IMR-90 (cell line): ENCODE measurements around the gene CNOT3. TPM values are rescaled to one million over a fixed set of nuclear protein-coding genes. Genes with fewer than 3 reads are reported as not detected.

Experiments used
- ATAC-seq: fragments of 200-7000 bp; cut with Tn5 transposase; 2 replicates; pipeline ENCODE4 v1.9.1; 2020; ENCODE audit warnings: low read depth, mild to moderate bottlenecking, moderate library complexity
- BruUV-seq: library from RNA; stranded (reverse); fragments of 400-500 nt; replicated peaks from 2 replicates; lab custom pipeline; 2021; lab: Mats Ljungman, UMichigan
- CTCF ChIA-PET: fragments of 300-600 bp; formaldehyde crosslinking; extraction: SDS; loops from one replicate; lab custom pipeline; 2021; ENCODE audit warnings: antibody characterized with exemption; lab: Yijun Ruan, JAX
- POLR2A ChIA-PET: fragments of 300-600 bp; sonication (Branson Sonifier 250); formaldehyde crosslinking; loops from one replicate; lab custom pipeline; 2022; ENCODE audit warnings: antibody characterized with exemption; ENCODE audit not compliant: unreplicated experiment; lab: Charles Lee
- DNase-seq: peaks from one replicate; pipeline ENCODE4 v3.0.0; 2013
- H2AFZ ChIP-seq: replicated peaks from 2 replicates; pipeline ENCODE3; 2013; ENCODE audit warnings: low read length, mild to moderate bottlenecking; ENCODE audit not compliant: poor library complexity
- H2AK5ac ChIP-seq: 2 replicates; pipeline ENCODE4 v1.6.1; 2013; ENCODE audit warnings: low read depth, low read length, inconsistent platforms
- H2AK9ac ChIP-seq: replicated peaks from 2 replicates; pipeline ENCODE3; 2013; ENCODE audit warnings: mild to moderate bottlenecking, low read depth, low read length, moderate library complexity; ENCODE audit not compliant: poor library complexity
- H2BK120ac ChIP-seq: 2 replicates; pipeline ENCODE4 v1.6.1; 2013; ENCODE audit warnings: low read depth, low read length, inconsistent platforms
- H2BK15ac ChIP-seq: 3 replicates; pipeline ENCODE4 v1.6.1; 2013; ENCODE audit warnings: low read depth, low read length, inconsistent platforms
- H2BK20ac ChIP-seq: 2 replicates; pipeline ENCODE4 v1.6.1; 2013; ENCODE audit warnings: low read depth, mild to moderate bottlenecking, inconsistent platforms, low read length, moderate library complexity
- H2BK5ac ChIP-seq: 2 replicates; pipeline ENCODE4 v1.6.1; 2013; ENCODE audit warnings: mild to moderate bottlenecking, low read depth, low read length, inconsistent platforms; ENCODE audit not compliant: poor library complexity, severe bottlenecking
- H3K14ac ChIP-seq: replicated peaks from 2 replicates; pipeline ENCODE4 v1.6.1; 2013; ENCODE audit warnings: low read depth, low read length, inconsistent platforms
- H3K18ac ChIP-seq: 2 replicates; pipeline ENCODE4 v1.6.1; 2013; ENCODE audit warnings: low read depth, low read length, control low read depth
- H3K23ac ChIP-seq: 2 replicates; pipeline ENCODE4 v1.6.1; 2013; ENCODE audit warnings: low read depth, low read length, inconsistent platforms
- H3K27ac ChIP-seq: 2 replicates; pipeline ENCODE4 v1.5.1; 2013; ENCODE audit warnings: mild to moderate bottlenecking, control low read depth, low read length; ENCODE audit not compliant: insufficient read depth
- H3K27me3 ChIP-seq: 2 replicates; pipeline ENCODE4 v1.6.1; 2013; ENCODE audit warnings: low read length; ENCODE audit not compliant: control insufficient read depth, insufficient read depth
- H3K36me3 ChIP-seq: 2 replicates; pipeline ENCODE4 v1.6.1; 2013; ENCODE audit warnings: low read length, mixed read lengths; ENCODE audit not compliant: control insufficient read depth, insufficient read depth
- H3K4ac ChIP-seq: 2 replicates; pipeline ENCODE4 v1.6.1; 2013; ENCODE audit warnings: low read depth, low read length, inconsistent platforms
- H3K4me1 ChIP-seq: 2 replicates; pipeline ENCODE4 v1.6.1; 2013; ENCODE audit warnings: low read length, mixed read lengths; ENCODE audit not compliant: control insufficient read depth, insufficient read depth
- H3K4me2 ChIP-seq: 2 replicates; pipeline ENCODE4 v1.6.1; 2013; ENCODE audit warnings: low read depth, mild to moderate bottlenecking, control low read depth, low read length, moderate library complexity
- H3K4me3 ChIP-seq: 2 replicates; pipeline ENCODE4 v1.5.1; 2013; ENCODE audit warnings: low read depth, mild to moderate bottlenecking, control low read depth, low read length, moderate library complexity; ENCODE audit not compliant: insufficient read depth
- H3K56ac ChIP-seq: 2 replicates; pipeline ENCODE4 v1.6.1; 2013; ENCODE audit warnings: low read length, inconsistent platforms; ENCODE audit not compliant: insufficient read depth; ENCODE audit errors: extremely low read depth
- H3K79me1 ChIP-seq, 2 experiments: 2 replicates each; pipeline ENCODE4 v1.6.1; 2013; ENCODE audit warnings: low read length in 2 of 2, inconsistent platforms in 1 of 2, low read depth in 1 of 2
- H3K9ac ChIP-seq: 2 replicates; pipeline ENCODE4 v1.6.1; 2013; ENCODE audit warnings: low read depth, low read length, control low read depth
- H3K9me1 ChIP-seq: 2 replicates; pipeline ENCODE4 v1.6.1; 2013; ENCODE audit warnings: low read length, inconsistent platforms; ENCODE audit not compliant: insufficient read depth
- H3K9me3 ChIP-seq: 2 replicates; pipeline ENCODE4 v1.6.1; 2013; ENCODE audit warnings: low read length; ENCODE audit not compliant: control insufficient read depth, insufficient read depth
- H4K20me1 ChIP-seq: 2 replicates; pipeline ENCODE4 v1.6.1; 2013; ENCODE audit warnings: low read length, inconsistent platforms; ENCODE audit not compliant: insufficient read depth
- H4K5ac ChIP-seq: 2 replicates; pipeline ENCODE4 v1.6.1; 2013; ENCODE audit warnings: mild to moderate bottlenecking, low read depth, low read length, control low read depth
- H4K8ac ChIP-seq, 2 experiments: 2 replicates each; pipeline ENCODE4 v1.6.1; 2013; ENCODE audit warnings: low read depth in 2 of 2, low read length in 2 of 2, control low read depth in 1 of 2, inconsistent platforms in 1 of 2
- H4K91ac ChIP-seq: 2 replicates; pipeline ENCODE4 v1.6.1; 2013; ENCODE audit warnings: low read depth, low read length, inconsistent platforms; ENCODE audit not compliant: insufficient read depth
- BHLHE40 ChIP-seq: fragments of 150-350 bp; IDR thresholded peaks from 2 replicates; pipeline ENCODE4 v1.6.1; 2016; ENCODE audit warnings: mild to moderate bottlenecking, low read depth, low read length
- CHD1 ChIP-seq: IDR thresholded peaks from 2 replicates; pipeline ENCODE4 v1.6.1; 2012; ENCODE audit warnings: low read depth, low read length, improper control_type of control experiment
- CTCF ChIP-seq: conservative IDR thresholded peaks from 2 replicates; pipeline ENCODE4 v1.5.1; 2012; ENCODE audit warnings: mild to moderate bottlenecking, low read depth, low read length, improper control_type of control experiment
- FOS ChIP-seq: fragments of 150-350 bp; IDR thresholded peaks from 2 replicates; pipeline ENCODE4 v1.6.1; 2016; ENCODE audit warnings: low read depth, low read length
- MXI1 ChIP-seq: IDR thresholded peaks from 2 replicates; pipeline ENCODE4 v1.6.1; 2012; ENCODE audit warnings: low read depth, mild to moderate bottlenecking, low read length, moderate library complexity, borderline replicate concordance
- NFE2L2 ChIP-seq: fragments of 150-350 bp; IDR thresholded peaks from 2 replicates; pipeline ENCODE4 v1.6.1; 2016; ENCODE audit warnings: low read depth, mild to moderate bottlenecking, low read length
- RAD21 ChIP-seq: IDR thresholded peaks from 2 replicates; pipeline ENCODE4 v1.6.1; 2012; ENCODE audit warnings: low read length, improper control_type of control experiment
- RFX5 ChIP-seq: IDR thresholded peaks from 2 replicates; pipeline ENCODE4 v1.8.0; 2012; ENCODE audit warnings: low read depth, mild to moderate bottlenecking, low read length, moderate library complexity
- SMC3 ChIP-seq: fragments of 150-350 bp; IDR thresholded peaks from 2 replicates; pipeline ENCODE4 v1.6.1; 2016; ENCODE audit warnings: low read depth, mild to moderate bottlenecking, antibody characterized with exemption, low read length, moderate library complexity
- WGBS, 2 experiments: methylation state at CpG; one replicate each; pipeline versions ENCODE4 v1.1.5 to v1.1.7; 2013; ENCODE audit warnings: missing lambda C conversion rate in 2 of 2; ENCODE audit not compliant: insufficient read length in 1 of 2; ENCODE audit errors: extremely low coverage in 2 of 2; 5-methylcytosine and 5-hydroxymethylcytosine counted together
- dilution Hi-C: fragments of 300-500 bp; cut with HindIII; formaldehyde crosslinking; loops from one replicate; pipeline ENCODE4 v1.14.3; 2018; ENCODE audit warnings: low sequenced_read_pairs; ENCODE audit not compliant: unreplicated experiment
- in situ Hi-C: fragments of 300-500 bp; cut with MboI; formaldehyde crosslinking; loops from 3 replicates; pipeline ENCODE4 v1.14.3; 2019; ENCODE audit warnings: low sequenced_read_pairs, inconsistent platforms, mixed read lengths
- intact Hi-C: fragments of 100-400 bp; cut with micrococcal nuclease; formaldehyde crosslinking; loops from 2 replicates; pipeline ENCODE4 v1.10.0; 2022
- polyA plus RNA-seq, 3 experiments: library from polyadenylated mRNA; depleted of rRNA; stranded (reverse); fragments of >200 nt; gene quantifications; 2 replicates each; pipeline ENCODE4 v1.2.3, GENCODE V29; 2012; ENCODE audit warnings: low replicate concordance in 1 of 3
- total RNA-seq: library from RNA; depleted of rRNA; stranded (reverse); fragments of >200 nt; gene quantifications from 2 replicates; pipeline ENCODE4 v1.2.3, GENCODE V29; 2012

CNOT3 gene
- total and polyA plus RNA-seq, 2 of the 4 experiments (the other 2 are of a cell fraction) = 5.4 to 26.7 TPM

GRCh38 chr19:54147676-54148075, 10.1 kb downstream of the CNOT3 start:
- Histone ChIP-seq H3K4me2 (no peak overlapping the region), H3K14ac (no peak overlapping the region), H3K36me3 (peaks cover 89% of the 10 kb centered on the region), H3K27me3 (no peaks in the 10 kb centered on the region), H4K20me1 (peaks cover 17% of the 10 kb centered on the region), H2BK120ac (no peak overlapping the region), H3K9ac (no peak overlapping the region), H2AK5ac (no peak overlapping the region), H3K4ac (no peak overlapping the region), H4K5ac (no peak overlapping the region), H3K4me3 (no peak overlapping the region), H3K9me3 (no peaks in the 10 kb centered on the region), H2BK15ac (no peak overlapping the region), H3K23ac (no peak overlapping the region), H3K18ac (no peak overlapping the region), H3K79me1 (peaks cover 20 to 26% of the 10 kb centered on the region in 2 experiments), H3K27ac (no peak overlapping the region), H2AFZ (no peak overlapping the region), H2BK20ac (no peak overlapping the region), H3K56ac (no peak overlapping the region), H2AK9ac (no peak overlapping the region), H3K9me1 (no peaks in the 10 kb centered on the region), H2BK5ac (no peak overlapping the region), H4K8ac (no peak overlapping the region), H4K91ac (no peak overlapping the region), H3K4me1 (no peaks in the 10 kb centered on the region)
- DNase-seq (peak; percentile 28), ATAC-seq (peak; percentile 50)
- WGBS, 2 experiments = no CpG with 5 or more reads among the region's 3 CpGs
- BruUV-seq = no TSS peak
- TF ChIP-seq SMC3 (no peak), FOS (no peak), CHD1 (no peak), MXI1 (no peak), CTCF (no peak), RFX5 (no peak), NFE2L2 (no peak), BHLHE40 (no peak), RAD21 (no peak)
- POLR2A ChIA-PET = no interaction called here
- CTCF ChIA-PET = no interaction called here
- in situ Hi-C loops = loop anchor here (25.0 kb wide), 1 partner anchor 1515 kb away; the partner anchor contains the start of gene U2AF2
- dilution Hi-C loops = no loop called here
- intact Hi-C loops = no loop called here
